Measurements from ENCODE around the gene ARHGAP31. TPM values are rescaled to one million over a fixed set of nuclear protein-coding genes. Genes with fewer than 3 reads are reported as not detected.

The ARHGAP31 gene
- total and polyA plus RNA-seq, 10 donors: 2.0 to 38.0 (median 25.3) TPM

DNA sequence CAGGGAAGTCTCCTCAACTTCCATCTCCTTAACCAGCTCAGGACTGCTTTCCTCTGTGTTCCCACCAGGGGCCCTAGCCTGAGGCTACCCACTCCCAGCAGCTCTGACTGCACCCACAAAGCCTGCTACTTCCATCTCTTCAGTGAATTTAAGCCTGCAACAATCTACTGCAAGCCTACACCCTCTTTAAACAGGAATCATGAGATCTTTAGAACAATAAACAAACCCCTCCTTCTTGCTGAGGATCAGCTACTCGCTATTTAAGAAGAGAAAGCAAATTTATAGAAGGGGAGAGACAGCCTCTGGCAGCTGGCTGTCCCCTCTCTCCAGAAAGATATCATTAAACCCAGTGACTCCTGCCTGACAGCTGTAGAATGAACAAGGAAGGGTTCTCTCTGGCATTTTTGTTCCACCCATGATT lies 51.9 kb downstream of the ARHGAP31 start:
- Histone ChIP-seq H3K36me3 (no peaks in the 10 kb centered on the region), H3K4me1 (peaks cover 4 to 34% (median 20%) of the 10 kb centered on the region in 6 donors), H3K9me3 (no peaks in the 10 kb centered on the region), H3K4me3 (no peak overlapping the region), H3K27ac (no peak overlapping the region), H3K27me3 (replicated peaks in 1 of 7) (no peaks in the 10 kb centered on the region)
- TF ChIP-seq, protein P1, sequence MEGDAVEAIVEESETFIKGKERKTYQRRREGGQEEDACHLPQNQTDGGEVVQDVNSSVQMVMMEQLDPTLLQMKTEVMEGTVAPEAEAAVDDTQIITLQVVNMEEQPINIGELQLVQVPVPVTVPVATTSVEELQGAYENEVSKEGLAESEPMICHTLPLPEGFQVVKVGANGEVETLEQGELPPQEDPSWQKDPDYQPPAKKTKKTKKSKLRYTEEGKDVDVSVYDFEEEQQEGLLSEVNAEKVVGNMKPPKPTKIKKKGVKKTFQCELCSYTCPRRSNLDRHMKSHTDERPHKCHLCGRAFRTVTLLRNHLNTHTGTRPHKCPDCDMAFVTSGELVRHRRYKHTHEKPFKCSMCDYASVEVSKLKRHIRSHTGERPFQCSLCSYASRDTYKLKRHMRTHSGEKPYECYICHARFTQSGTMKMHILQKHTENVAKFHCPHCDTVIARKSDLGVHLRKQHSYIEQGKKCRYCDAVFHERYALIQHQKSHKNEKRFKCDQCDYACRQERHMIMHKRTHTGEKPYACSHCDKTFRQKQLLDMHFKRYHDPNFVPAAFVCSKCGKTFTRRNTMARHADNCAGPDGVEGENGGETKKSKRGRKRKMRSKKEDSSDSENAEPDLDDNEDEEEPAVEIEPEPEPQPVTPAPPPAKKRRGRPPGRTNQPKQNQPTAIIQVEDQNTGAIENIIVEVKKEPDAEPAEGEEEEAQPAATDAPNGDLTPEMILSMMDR (IDR thresholded peaks at IDR 0.05 in 8 of 11, conservative IDR thresholded peaks at IDR 0.05 in 3 of 11): no peak
- TF ChIP-seq POLR2AphosphoS5 (IDR thresholded peaks at IDR 0.05) (no peak), POLR2A (IDR thresholded peaks at IDR 0.05) (no peak)
- intact Hi-C loops (cut with DNase I; ENCODE audit: low total_unique reads): no loop called here
- DNase-seq: no peak
- 72 to 87% (median 78%) methylated on average over 1 of the region's 1 CpG for WGBS, 5 donors

GRCh38 chr3:119347036-119347435 lies 52.9 kb downstream of the ARHGAP31 start:
- DNase-seq: no peak
- 92 to 99% (median 95%) methylated on average over 3 of the region's 3 CpGs for WGBS, 5 donors
- H3K36me3 ChIP-seq: no peaks in the 10 kb centered on the region
- no peaks in the 10 kb centered on the region for H3K27me3 ChIP-seq (replicated peaks in 1 of 7)
- no peak overlapping the region for H3K27ac ChIP-seq
- H3K4me1 ChIP-seq: peaks cover 10 to 42% (median 27%) of the 10 kb centered on the region in 6 donors
- TF ChIP-seq POLR2AphosphoS5 (IDR thresholded peaks at IDR 0.05) (no peak), POLR2A (IDR thresholded peaks at IDR 0.05) (no peak)
- TF ChIP-seq, protein P1 (IDR thresholded peaks at IDR 0.05 in 8 of 11, conservative IDR thresholded peaks at IDR 0.05 in 3 of 11): no peak
- no peak overlapping the region for H3K4me3 ChIP-seq
- no peaks in the 10 kb centered on the region for H3K9me3 ChIP-seq
- intact Hi-C loops (cut with DNase I; ENCODE audit: low total_unique reads): no loop called here

GRCh38 chr3:119349354-119350041 lies 55.3 kb downstream of the ARHGAP31 start:
- no peak overlapping the region for H3K4me3 ChIP-seq
- peak overlapping the region; percentile 26 to 62 (median 45) for H3K27ac ChIP-seq
- intact Hi-C loops (cut with DNase I; ENCODE audit: low total_unique reads): loop anchor here (10.0 kb wide), 1 partner anchor 75 kb away; no protein-coding TSS in a partner anchor
- no peaks in the 10 kb centered on the region for H3K9me3 ChIP-seq
- no peaks in the 10 kb centered on the region for H3K27me3 ChIP-seq (replicated peaks in 1 of 7)
- TF ChIP-seq, protein P1 (IDR thresholded peaks at IDR 0.05 in 8 of 11, conservative IDR thresholded peaks at IDR 0.05 in 3 of 11): no peak
- TF ChIP-seq POLR2AphosphoS5 (IDR thresholded peaks at IDR 0.05): no peak
- TF ChIP-seq POLR2A (IDR thresholded peaks at IDR 0.05): no peak
- H3K36me3 ChIP-seq: no peaks in the 10 kb centered on the region
- peaks cover 19 to 60% (median 38%) of the 10 kb centered on the region in 6 donors for H3K4me1 ChIP-seq
- no peak for DNase-seq
- 74 to 76% (median 74%) methylated on average over 4 of the region's 4 CpGs for WGBS, 5 donors

- 40 to 50% (median 45%) methylated on average over 10 of the region's 10 CpGs for WGBS, 5 donors
- peak overlapping the region in 7 of 8 donors; percentile 26 to 62 (median 46) for H3K27ac ChIP-seq
- no peaks in the 10 kb centered on the region for H3K36me3 ChIP-seq
- no peak overlapping the region for H3K4me3 ChIP-seq
- TF ChIP-seq POLR2AphosphoS5 (IDR thresholded peaks at IDR 0.05) (peak in 2 of 3 donors; percentile 42 to 50), POLR2A (IDR thresholded peaks at IDR 0.05) (no peak)
- H3K9me3 ChIP-seq: no peaks in the 10 kb centered on the region
- DNase-seq: no peak
- intact Hi-C loops (cut with DNase I; ENCODE audit: low total_unique reads): loop anchor here (10.0 kb wide), 1 partner anchor 75 kb away; no protein-coding TSS in a partner anchor
- peaks cover 19 to 60% (median 38%) of the 10 kb centered on the region in 6 donors for H3K4me1 ChIP-seq
- no peaks in the 10 kb centered on the region for H3K27me3 ChIP-seq (replicated peaks in 1 of 7)
These were observed 55.9 kb downstream of the ARHGAP31 start for GRCh38 chr3:119350114-119350513.
